ENCODE results near the gene ZNF18.

ZNF18 gene, protein sequence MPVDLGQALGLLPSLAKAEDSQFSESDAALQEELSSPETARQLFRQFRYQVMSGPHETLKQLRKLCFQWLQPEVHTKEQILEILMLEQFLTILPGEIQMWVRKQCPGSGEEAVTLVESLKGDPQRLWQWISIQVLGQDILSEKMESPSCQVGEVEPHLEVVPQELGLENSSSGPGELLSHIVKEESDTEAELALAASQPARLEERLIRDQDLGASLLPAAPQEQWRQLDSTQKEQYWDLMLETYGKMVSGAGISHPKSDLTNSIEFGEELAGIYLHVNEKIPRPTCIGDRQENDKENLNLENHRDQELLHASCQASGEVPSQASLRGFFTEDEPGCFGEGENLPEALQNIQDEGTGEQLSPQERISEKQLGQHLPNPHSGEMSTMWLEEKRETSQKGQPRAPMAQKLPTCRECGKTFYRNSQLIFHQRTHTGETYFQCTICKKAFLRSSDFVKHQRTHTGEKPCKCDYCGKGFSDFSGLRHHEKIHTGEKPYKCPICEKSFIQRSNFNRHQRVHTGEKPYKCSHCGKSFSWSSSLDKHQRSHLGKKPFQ

DNA sequence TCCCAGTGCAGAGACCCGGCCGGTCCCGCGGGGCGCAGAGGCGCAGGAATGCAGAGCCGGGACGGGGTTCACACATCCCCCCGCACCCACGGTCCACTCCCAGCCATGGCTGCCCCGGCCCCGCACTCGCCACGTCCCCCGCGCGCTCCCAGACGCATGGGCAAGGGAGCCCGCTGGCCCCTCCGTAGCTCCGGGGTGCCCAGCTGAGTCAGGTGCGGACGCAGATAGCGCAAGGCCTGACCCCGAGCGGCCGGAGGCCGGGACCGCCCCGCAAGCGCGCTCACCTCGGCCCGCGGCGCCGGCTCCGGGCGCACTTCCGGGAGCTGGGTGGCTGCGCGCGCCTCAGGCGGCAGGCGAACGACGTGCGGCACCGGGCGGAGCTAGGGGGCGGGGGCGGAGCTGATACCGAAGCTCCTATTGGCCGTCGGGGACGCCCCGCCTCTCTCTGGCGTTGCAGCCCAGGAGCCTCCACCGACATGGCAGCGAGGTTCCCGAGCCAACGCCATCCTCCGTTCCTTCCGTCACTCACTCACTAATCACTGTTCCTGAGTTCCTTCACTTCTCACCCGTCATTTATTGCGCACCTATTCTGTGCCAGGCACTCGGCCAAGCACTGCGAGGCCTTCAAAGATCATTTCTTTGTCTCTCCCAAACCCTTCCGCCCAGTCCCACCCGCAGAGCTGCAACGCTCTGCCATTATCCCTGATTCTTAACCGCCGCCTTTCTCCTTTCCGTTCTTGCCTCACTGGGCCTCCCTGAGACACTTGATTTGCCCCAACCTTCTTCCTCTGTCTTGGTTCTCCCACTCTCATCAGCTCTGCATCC lies at the start of gene ZNF18:
Gene ZNF18, minus strand, starts transcription at position 329 of the 825 bp plus-strand sequence. CDS start 4,646 bp downstream, outside the sequence.
- peak; percentile 33 for FAIRE-seq

DNA sequence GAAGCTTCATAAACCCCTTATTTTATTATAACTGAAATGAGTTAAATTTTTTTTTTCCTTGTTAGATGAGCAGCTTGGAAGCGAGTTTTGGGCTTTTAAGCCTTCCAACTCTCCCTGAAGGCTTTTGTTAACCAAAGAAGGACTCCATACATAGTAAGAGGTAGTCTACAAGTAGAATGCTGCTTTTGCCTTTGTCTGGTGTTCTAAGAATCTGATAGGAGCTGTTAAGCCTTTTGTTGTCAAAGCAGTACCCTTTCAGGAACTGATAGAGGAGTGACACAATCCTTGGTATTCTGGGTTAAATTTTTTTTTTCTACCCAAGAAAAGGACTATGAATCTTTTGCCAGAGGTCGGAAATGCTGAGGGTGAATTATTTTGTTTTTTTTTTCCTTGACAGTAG lies 49.5 kb upstream of the ZNF18 start:
- no peak for FAIRE-seq

DNA sequence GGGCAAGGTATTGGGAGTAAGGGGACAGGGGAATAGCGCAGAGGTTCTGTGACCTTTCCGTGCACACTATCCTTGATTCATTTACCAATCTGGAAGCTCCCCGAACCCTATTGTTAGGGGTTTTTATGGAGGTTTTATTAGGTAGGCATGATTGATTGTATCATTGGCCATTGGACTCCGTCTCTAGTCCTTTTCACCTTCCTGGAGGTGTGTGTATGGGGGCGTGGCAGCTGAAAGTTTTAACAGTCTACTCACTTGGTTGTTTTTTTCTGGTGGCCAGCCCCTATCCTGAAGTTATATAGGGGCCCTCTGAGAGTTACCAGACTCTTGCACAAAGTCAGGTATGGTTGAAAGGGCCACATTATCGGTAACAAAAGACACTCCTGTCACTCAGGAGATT lies 46.4 kb upstream of the ZNF18 start:
- no peak for FAIRE-seq

DNA sequence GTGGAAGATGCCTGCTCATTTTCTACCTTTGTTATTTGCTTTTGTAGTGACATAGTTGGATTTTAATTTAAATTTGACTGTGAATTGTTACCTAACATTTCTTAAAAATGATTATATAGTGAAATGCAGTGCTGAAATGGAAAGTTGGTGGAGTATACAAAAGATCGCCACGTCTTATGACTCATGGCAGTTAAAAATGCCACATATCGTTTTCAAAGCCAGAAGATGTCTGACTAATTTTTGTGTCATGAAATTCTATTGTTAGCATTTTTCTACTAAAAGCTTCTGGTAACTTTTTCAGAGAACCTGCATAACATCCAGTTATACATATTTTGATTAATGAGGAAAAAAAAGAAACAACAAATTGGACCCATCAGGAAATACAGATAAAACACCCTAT lies 44.0 kb upstream of the ZNF18 start:
- no peak for FAIRE-seq

DNA sequence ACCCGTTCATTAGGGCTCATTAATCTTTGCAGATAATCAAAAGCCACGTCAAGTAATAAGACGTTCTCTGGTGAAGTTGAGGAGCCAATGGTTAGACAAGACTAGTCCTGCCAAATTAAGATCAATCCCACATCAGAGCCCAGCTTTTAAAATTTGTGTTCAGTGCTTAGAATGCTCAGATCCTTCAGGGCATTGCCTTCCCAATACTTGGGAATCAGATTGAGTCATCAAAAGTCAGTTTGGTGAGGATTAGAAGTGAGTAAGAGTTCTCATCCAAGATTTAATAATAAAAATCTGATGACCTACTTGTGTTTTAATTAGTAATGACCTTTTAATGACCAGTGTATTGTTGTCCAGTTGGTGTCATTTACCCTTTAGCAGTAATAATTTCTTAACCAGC lies 43.2 kb upstream of the ZNF18 start:
- FAIRE-seq, result no peak

DNA sequence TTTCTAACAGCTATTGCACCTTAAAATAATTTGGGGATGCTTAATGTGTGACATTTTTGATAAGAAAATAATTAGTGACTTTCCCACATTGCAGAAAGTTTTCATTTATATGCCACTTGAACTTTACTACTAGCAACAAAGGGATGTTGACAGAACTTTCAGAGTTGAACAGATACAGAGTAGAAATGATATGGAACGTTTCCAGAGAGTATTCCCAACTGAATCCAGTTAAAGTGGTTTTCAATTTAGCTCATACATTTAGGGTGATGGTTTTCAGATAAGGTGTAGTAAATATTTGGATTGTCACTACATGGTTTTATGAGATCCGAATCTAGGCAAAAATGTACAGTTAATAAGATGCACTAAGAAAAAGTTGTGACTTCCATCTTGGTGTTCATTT lies 40.7 kb upstream of the ZNF18 start:
- no peak for FAIRE-seq

DNA sequence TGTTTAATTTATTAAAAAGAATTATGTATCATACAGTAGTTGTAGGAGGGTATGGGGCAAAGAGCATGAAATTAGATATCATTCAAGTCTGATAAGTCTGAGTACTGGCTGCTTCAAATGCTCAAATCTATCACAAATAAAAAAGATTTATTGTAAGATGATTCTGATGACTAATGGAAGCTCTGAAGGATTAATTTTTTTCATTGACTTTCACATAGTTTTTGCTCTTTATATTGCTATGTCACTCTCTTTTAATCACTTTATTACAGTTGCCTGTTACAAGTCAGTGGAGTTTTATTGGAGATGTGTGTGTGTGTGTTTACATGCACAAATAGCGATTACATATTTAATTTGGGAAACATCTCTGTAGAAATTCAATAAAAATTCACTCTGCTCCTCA lies 38.4 kb upstream of the ZNF18 start:
- no peak for FAIRE-seq

DNA sequence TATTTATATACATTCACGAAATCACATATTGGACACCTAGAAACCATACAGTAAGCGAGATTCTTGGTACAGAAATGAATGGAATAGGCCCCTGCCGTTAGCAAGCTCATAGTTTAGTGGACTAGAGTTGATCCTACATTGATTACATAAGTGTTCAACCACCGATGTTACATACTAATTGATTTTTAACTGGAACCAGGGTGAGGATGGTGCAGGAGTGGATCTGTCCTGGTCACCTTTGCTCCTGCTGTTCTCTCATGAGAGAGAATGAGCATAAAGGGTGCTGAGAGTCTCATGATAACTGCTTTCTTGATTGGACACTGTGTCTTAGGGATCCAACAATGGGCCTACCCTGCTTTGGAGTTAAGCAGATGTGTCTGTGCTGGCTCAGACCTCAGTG lies 37.3 kb upstream of the ZNF18 start:
- no peak for FAIRE-seq

DNA sequence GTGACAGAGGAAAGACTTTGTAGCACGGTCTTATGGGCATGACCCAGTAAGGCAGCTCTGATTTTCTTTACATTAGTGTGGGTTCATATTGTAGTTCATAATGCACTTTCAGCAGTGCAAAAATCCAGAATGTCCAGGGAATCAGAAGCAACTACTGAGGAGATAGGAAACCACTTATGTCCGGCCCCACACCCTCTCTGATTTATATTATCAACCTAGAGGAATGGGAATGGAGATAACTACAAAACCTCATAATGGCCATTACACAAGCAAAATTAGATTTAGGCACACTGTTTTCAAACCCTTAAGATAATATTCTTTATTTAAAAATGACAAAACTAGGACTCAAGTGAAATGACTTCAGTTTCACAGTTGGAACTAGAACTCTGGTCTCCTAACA lies 31.3 kb upstream of the ZNF18 start:
- no peak for FAIRE-seq

DNA sequence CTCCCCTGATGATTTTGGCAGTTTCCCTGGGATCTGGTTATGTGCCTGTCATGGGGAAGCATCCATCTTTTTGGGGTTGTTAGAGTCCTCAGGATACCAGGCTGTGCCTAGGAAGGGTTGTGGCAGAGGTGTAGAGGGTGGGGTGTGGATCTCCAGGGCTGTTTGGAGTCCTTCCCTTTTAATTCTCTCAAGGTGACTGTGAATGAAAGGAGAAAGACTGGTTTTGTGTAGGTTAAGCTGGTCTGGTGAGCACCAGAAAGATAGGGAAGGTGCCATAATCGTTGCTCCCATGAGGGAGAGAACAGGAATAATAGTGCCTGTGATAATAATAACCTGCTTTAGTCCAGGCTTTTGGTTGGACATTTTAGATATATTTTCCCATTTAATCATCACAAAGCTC lies 30.4 kb upstream of the ZNF18 start:
- FAIRE-seq, result no peak

DNA sequence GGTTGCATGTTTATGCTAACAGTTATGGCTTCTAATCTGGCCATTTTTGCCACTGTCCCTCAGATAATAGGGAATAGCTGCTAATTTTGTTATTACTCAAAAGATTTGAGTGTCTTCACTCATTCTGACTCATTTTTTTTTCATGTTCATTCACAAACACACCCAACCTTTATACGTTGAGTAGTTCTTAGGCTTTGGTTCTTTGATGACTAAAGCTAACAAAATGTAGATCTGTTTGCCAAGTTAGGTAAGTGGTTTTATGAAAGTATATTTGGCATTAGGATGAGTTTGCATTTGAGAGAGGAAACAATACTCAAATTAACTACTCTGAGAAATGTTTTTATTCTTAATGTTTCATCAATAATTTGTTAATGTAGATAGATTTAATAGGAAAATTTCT lies 27.1 kb upstream of the ZNF18 start:
- no peak for FAIRE-seq

DNA sequence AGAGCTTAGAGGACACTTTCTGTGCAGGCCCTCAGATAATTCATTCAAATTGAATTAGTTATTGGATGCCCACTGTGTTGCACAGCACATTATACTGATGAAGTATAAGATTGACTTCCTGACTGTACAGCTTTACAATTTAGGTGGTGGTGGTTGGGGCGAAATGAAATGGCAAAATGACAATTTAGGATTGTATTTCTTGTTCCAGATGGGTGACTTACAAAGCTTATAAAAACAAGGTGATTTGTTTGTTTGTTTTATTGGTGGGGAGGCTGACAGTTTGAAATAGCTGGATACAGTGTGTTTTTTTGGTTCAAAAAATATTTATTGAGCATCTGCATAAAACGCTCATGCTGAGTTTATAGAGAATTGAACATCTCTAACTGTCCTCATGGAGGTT lies 25.0 kb upstream of the ZNF18 start:
- FAIRE-seq, result no peak

DNA sequence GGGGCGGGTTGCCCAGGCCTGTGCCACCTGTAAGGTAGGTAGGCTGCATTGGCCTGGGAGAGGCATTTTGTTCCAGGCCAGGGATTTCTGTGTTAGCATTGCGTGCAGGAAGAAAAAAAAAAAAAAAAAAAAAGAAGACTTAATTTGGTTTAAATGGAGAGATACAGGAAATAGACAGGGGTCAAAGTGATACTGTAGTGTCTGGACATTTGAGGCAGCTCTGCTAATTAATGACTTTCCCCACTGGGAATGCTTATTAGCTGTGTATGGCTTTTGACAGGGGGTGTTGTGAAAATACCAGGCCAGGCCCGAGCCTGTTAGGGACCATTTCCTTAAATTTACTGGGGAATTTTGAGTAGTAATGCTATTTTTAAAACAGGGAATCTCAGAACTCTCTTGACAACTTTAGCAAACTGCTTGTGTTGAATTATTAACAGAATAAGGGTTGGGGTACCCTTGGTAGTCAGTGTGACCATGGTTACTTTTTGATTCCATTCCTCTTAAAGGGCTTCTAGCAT lies 24.4 kb upstream of the ZNF18 start:
- no peak for FAIRE-seq

DNA sequence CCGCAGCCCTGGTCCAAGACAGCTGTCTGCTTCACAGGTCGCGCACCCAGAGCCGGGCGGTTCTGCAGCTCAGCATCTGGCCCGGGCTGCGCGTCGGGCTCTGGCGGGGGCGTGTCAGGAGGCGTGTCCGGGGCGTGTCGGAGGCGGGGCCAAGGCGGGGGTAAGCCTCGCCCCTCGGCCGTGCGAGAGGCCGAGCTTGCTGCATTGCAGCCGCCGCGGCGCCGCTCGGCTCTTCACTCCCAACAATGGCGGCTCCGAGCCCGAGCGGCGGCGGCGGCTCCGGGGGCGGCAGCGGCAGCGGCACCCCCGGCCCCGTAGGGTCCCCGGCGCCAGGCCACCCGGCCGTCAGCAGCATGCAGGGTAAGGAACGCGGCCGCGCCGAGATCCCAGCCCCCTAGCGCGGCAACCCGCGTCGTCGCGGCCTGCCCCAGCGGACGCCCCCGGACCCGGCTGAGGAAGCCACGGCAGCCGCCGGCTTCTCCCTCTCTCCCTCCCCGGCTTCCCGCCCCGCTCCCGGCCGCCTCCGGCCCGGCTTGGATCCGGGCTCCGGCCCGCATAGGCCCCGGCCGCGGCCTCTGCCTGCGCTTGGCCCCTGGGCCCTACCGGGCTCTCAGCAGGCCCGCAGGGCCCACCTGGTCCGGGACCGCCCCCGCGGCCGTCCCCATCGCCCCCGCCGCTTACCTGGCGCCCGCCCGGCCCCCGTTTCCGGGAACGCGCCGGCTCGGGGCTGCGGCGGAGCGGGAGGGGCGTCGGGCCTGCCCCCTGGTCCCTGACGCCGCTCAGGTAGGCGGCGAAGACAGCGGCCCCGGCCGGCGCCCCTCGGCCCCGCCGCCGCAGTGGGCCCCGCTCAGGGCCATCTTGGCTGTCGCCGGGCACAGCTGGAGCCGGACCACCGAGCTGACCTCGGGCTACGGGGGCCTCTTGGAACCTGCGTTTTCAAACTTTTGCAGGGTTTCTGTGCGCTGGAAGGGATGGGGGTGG lies 23.7 kb upstream of the ZNF18 start, which contains the start of gene MAP2K4:
Gene MAP2K4, plus strand, starts transcription at position 236 of the 981 bp plus-strand sequence. Its CDS starts 10 bp downstream, at position 246.
- no peak for FAIRE-seq

DNA sequence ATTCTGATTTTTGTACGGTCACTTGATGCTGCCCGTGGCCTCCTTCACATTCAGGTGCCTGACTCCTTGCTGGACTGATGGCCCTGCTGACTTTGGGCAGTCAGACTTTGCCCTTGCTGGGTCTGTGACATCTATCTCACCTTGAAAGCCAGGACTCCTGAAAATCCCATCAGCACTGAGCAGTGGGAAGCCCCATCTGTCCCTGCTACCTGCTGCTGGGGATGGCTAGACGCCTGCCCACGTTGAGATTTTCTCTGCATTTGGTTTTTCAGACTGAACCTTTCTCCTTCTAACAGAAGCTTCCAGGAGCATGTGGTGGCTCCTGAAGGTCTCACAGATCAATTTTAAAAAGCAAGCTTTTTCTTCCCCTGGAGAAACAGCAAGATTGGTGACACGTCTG lies 10.2 kb upstream of the ZNF18 start:
- FAIRE-seq, result no peak

DNA sequence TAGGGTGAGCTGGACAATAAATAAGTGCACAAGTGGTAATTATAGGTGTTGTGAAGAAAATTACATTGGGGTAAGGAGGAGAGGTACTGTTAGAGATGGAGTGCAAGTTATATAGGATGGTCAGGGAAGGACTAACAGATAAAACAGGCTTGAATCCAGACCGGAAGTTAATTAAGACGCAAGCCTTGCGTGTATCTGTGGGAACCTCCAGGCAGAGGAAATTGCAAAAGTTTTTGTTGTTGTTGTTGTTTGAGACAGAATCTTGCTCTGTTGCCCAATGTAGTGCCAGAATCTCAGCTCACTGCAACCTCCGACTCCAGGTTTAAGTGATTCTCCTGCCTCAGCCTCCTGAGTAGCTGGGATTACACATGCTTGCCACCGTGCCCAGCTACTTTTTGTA lies 2.4 kb upstream of the ZNF18 start:
- no peak for FAIRE-seq

DNA sequence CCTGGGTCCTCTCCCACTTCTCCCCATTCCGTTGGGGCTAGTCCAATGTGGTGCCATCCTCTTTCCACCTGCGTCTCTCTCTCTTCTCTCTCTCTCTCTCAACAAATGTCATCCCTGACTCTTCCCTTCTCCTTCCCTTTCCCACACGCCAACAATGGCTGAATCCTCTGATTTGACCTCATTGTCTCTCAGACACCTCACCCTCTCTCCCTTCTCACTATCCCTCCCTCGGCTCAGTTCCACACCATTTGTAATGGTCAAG lies 628 bp upstream of the ZNF18 start:
- FAIRE-seq, result no peak

DNA sequence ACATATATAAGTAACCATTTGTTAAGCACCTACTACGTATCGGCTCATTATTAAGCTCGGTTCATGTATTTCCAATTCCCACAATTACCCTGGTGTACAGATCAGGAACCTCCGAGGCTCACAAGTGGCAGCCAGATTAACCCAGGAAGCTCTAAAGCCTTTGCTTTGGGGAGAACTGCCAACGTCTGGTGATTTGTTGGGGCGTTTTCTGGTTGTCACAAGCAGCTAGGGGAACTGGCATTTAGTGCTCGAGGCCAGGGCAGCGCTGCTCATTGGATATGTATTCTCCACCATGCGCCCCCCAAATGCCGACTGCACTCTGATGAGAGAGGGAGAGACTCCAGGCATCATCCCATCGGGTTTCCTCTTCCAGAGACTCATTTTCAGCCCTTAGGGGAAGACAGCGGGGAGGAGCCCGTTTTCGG lies 541 bp downstream of the ZNF18 start:
- FAIRE-seq, result no peak

DNA sequence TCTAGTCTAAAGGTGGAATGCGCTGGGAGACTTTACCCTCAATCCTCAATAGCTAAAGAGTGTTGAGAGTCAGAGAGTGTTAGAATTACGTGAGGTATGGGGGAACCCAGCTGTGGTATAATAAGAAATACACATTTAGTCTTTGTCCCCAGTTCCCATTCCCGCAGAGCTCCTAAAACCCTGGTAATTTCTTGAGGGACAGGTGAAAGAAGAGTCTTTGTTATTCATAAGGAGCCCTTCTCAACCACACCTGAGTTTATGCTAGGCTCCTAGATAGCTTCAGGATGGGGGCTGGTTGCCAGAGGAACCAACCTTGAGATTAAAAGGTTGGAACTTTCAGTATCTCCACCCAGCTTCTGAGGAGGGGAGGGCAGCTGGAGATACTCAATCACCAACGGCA lies 5.8 kb downstream of the ZNF18 start:
- FAIRE-seq, result no peak

DNA sequence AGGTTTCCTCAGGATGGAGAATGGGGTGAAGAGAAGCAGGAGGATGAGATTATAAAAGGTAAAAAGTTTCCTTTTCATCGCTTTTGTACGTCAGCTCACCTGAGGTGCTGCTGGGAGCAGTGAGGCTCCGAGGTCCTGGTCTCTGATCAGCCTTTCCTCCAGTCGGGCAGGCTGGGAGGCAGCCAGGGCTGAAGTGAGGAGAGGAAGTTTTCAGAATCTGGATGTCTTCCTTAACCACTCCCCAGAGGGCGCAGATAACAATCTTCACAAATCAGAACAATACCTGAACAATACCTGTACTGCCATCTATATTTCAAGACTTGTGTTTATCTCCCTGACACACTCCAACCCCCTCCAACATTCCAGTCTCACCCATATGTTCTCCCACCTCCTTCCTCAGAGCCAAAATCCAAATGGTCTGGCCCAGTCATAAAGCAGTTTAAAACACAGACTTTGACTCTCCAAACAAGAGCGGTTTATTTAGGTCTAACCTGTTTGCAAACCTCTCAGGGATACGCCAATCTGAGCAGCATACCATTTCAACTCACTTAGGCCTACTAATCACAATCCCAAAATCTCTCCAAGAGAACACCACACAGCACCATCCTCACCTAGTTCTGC lies 6.8 kb downstream of the ZNF18 start:
- no peak for FAIRE-seq

DNA sequence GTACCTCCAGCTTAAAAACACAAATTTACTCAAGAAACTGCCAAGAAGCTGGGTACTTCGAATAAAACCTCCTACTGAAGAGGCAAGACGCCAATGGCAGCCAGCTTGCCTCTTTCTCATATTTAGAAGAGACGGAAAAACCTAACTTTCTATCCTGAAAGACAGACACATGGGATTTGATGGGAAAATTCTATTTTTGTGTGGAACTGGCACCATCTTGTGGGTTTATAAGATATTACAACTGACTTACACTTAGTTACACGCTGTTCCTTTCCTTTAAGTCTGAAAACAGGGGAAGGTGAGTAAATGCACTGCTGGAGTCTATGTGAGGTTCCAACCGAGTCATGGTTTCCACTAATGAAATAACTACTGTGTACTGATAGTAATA lies 10.3 kb downstream of the ZNF18 start:
- peak; percentile 93 for FAIRE-seq

Data from G401.6 (cell line).